Activated T-cell treated with anti-CD3 and anti-CD28 coated beads for 4 hours (primary cell): ENCODE measurements around the gene PTPRN2.

Experiments
- DNase-seq: peaks from one replicate; pipeline ENCODE4 v3.0.0-alpha.2; 2020

PTPRN2 gene

DNA sequence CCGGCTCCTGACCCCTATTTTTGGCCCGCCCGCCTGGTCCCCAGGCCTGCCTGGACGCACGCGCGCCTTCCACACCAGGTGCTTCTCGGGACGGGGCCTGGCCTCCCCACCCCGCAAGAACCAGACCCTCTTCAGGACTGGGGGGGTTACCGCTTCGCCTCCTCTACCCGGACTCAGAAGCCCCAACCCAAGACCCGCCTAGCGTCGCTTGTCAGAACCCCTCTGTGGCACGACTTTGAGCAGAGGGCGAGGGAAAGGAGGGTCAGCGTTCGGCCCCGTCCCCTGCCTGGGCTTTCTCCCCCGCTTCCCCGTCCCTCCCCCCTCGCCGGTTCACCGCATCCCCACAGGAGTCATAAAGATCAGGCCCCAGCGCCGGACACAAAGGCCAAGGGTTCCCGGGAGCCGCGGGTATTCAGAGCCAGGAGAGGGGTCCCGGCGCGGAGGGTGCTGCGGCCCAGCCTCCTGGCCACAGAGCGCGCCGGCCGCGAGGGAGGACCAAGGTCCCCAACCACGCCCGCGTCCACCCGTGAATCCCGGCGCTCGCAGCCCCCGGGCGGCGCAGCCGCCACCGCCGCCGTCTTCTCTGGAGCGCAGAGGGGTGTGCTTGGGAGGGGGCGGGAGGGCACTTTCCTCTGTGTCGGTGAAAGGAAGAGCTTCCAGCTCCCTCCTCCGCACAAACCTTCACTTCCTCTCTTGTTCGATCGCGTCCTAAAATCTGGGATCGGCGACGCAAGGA, 898.9 kb downstream of the PTPRN2 start:
- DNase-seq: no peak

GRCh38 chr7:157687845-157688532, 899.6 kb downstream of the PTPRN2 start:
- DNase-seq: no peak

DNA sequence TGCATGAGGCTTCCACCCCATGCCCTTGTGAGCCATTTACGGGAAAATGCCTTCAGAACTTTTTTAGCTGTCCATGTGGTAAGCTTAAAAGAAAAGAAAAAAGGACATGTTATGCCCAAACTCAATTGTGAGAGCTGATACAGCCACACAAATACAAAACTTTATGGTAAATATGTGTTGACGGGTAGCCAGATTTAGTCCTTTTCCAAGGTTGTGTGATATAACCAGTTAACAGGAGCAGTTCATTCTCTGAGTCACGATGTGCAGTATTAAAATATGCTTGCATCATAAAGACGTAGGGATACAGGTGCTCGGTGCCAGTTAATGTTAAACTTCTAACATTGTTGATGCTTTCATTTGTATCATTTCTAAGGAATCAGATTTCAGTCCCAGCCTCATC, 900.5 kb downstream of the PTPRN2 start:
- DNase-seq: no peak

GRCh38 chr7:157686285-157686894, 901.2 kb downstream of the PTPRN2 start:
- no peak for DNase-seq

GRCh38 chr7:157685430-157686284, 902.0 kb downstream of the PTPRN2 start:
- no peak for DNase-seq

GRCh38 chr7:157684909-157685429, 902.7 kb downstream of the PTPRN2 start:
- no peak for DNase-seq

DNA sequence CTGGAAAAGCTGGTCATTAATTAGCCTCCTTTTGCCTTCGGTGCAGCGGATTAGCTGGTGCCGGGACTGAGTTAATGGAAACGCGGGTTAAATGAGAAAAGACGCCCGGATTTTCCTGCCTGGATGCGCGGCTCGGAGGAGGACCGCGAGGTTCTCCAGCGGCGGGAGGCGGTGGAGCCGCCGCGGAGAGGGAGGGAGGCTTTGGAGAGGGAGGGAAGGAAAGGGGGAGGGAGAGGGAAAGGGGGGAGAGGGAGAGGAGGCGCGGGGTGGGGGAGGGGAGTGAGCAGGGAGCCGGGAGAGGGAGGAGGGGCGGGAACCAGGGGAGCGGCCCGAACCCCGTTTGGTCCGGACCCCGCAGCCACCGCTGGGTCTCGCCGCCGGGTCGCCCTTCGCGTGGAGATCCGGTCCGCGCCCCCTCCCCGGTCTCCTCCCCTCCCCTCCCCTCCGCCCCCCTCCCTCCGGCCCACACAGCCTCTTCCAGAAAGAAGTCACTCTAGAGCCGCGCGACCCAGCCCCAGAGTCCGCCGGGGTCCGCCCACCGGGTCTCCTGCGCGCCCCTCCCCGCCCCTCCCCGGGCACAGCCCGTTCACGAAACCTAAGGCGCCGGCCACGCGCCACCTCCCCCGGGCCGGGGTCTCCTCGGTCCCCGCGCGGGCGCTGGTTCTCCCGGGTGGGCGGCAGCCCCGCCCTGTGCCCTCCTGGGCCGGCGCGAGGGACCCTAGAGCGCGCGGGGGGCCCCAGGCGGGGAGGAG, 903.3 kb downstream of the PTPRN2 start:
- DNase-seq: no peak

GRCh38 chr7:157683747-157684156, 903.9 kb downstream of the PTPRN2 start:
- DNase-seq: no peak

GRCh38 chr7:157682946-157683746, 904.5 kb downstream of the PTPRN2 start:
- DNase-seq: no peak

DNA sequence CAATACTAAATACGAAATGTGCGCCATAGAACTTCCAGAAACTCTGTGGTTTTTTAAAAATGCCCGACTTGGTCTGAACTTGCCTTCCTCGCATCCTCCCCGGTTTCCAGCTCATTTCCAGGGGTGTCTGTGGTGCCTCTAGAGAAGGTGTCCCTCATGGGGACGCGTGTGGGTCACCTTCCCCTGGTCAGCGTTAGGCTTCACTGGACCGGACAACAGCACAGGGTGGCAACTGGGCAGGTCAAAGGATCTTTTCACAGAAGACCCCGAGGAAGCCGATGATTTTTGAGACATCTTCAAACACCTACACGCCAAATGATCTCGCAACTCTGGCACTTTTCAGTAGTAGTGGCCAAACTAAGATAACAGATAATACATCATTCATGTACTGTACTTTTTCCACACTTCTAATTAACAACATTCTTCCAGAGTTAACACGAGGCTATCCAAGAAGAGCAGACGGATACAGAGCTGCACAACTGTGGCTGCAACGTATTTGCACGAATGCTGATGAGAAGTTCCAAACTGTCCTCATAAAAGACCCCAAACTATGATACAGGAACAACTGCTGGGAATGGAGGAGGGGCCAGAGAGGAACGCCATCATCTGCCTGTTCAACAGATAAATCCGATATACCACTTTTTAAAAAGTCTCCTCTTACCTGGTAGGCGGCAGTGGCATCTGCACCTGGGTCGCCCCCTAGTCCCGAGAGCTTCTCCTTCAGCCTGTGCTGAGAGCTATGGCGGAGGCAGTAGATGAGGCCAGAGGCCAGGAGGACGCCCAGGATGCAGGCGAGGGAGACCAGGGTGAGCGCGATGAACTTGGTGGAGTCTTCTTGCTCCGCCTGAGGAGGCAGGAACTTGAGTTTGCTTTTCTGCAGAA, 905.3 kb downstream of the PTPRN2 start:
- no peak for DNase-seq

GRCh38 chr7:157679607-157680006, 908.0 kb downstream of the PTPRN2 start:
- no peak for DNase-seq

- no peak for DNase-seq
Measured at GRCh38 chr7:157678501-157678900, 909.1 kb downstream of the PTPRN2 start.

DNA sequence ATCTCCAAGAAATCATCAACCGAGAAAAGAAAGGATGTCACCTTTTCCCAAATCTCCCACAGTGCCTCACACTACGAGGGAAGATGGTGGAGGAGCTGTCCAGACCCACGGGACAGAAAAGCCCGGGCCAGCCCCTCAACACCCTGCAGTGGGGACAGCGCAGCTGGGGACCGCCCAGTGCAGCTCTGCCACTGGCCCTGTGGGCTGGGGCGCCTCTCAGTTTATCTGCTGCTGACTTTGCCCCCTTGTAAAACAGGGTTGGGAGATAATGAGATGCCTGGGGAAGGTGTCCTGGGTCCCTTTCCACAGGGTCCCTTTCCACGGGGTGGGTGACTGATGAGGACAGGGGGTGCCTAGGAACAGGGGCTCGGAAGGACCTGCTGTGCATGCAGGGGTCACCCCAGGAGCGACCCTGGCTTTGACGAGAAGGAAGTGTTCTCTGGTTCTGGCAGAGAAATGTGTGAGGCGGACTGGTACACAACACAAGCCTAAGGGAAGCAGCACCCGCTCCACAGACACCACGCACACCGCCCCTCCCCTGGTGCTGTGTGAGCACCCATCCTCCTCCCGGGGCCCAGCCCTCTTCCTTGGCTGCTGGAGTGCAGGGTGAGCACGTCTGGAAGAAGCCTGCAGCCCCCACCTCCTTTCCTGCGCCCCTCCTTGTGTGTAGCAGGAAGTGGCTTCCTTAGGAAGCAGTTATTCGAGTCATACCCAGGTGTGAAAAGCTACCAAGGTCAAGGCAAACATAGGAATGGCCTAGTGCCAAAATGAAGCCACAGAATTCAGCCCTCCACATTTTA, 911.0 kb downstream of the PTPRN2 start:
- DNase-seq: no peak

DNA sequence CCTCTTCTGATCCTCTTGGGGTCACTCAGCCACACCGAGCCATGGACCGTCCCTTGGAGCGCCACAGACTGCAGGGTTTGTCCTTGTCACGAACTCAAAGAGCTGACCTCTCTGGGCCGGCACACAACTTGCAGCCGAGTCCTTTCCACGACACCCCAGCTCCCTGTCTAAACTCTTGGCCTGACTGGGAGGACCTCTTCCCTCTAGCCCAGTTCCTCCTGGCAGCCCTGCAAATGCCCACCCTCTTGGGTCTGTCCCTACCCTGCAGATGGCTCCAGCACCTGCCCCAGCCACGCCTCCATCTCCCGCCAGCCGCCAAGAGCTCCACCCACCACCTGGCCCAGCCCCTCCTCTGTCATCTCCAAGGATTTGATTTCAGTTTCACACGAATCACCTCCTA, 911.6 kb downstream of the PTPRN2 start:
- DNase-seq: no peak

DNA sequence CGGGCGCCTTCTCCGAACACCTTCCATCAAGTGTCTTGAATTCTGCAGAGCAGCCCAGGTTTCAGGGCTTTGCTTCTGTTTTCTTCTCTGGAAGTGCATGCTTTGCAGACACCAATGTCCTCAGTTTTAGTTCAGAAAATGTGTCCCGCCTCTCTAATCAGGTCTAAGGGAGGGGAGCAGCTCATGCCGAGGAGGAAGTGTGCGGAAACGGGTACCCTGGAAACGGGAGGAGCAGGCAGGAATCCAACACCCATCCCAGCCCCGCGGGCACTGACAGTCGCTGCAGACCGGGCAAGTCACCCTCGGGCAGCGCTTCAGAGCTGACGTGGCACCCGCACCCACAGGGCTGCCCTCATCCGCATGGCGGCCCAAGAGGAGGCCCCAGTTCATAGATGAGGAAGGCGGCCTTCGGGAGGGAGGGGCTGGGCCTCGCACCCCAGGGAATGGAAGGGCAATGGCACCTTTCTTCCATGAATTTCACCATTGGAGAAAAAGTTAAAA, 912.1 kb downstream of the PTPRN2 start:
- no peak for DNase-seq

GRCh38 chr7:157674715-157675426, 912.8 kb downstream of the PTPRN2 start:
- no peak for DNase-seq

DNA sequence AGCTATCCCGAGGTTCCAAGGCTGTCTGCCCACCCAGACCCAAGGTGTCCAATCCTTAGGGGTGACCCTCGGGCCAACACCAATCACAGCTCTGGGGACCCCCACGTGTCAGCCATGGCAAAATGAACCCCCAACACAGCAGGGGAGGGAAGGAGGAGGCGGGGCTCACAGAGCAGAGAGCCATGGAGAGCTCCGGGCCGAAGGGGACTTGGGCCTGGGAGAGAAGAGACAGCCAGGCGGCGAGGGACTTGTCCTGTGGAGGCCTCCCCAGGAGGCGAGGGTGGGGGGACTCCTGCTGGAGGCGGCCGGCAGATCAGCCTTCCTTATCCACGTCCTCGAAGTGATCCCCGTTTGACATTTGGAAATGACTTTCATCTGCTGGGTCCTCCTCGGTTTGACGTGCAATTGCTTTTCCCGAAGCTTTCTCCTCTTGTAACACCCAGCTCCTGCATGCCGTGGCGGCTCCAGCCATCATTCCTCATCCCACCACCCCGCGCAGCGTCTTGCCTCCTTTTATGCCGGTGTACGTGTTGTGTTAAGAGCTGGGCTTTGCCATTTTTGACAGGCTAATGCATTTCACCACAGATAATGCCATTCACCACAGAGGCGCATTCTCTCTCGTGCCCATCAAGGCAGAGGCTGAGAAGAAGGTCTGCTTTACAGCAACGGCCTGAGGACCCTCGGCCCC, 913.5 kb downstream of the PTPRN2 start:
- DNase-seq: no peak

GRCh38 chr7:157673573-157673972, 914.0 kb downstream of the PTPRN2 start:
- no peak for DNase-seq
